Measurements from ENCODE around the gene UBP1.

- TF ChIP-seq CTCF (IDR thresholded peaks at IDR 0.05; ENCODE audit: low read depth, low read length, poor library complexity, severe bottlenecking) (no peak), EZH2phosphoT487 (IDR thresholded peaks at IDR 0.05; ENCODE audit: borderline replicate concordance, low read length) (no peak)
Measured at GRCh38 chr3:33433843-33434242, 6.4 kb downstream of the UBP1 start.

All from DOHH2 (cell line).